HEK293 (cell line): ENCODE data around the gene ARID3B.

Experiments used
- GLIS2 ChIP-seq: fragments of 450-650 bp; formaldehyde crosslinking; IDR thresholded peaks from 2 replicates; pipeline ENCODE4 v1.5.1; 2016; ENCODE audit warnings: missing biosample characterization, missing genetic modification characterization
- HOXD13 ChIP-seq: sonication (generic); formaldehyde crosslinking; IDR thresholded peaks from 2 replicates; pipeline ENCODE4 v1.8.0; 2022; ENCODE audit warnings: missing genetic modification reagents, borderline replicate concordance
- KLF8 ChIP-seq: fragments of 450-650 bp; formaldehyde crosslinking; IDR thresholded peaks from 2 replicates; pipeline ENCODE4 v1.5.1; 2016; ENCODE audit warnings: missing biosample characterization, missing genetic modification characterization
- ZBTB17 ChIP-seq: fragments of 450-650 bp; formaldehyde crosslinking; IDR thresholded peaks from 2 replicates; pipeline ENCODE4 v1.5.1; 2016; ENCODE audit warnings: missing biosample characterization, missing genetic modification characterization
- ZFP41 ChIP-seq: fragments of 450-650 bp; formaldehyde crosslinking; IDR thresholded peaks from 2 replicates; pipeline ENCODE4 v1.5.1; 2016; ENCODE audit warnings: missing biosample characterization, missing genetic modification characterization, borderline replicate concordance
- ZNF132 ChIP-seq: fragments of 450-650 bp; formaldehyde crosslinking; IDR thresholded peaks from 2 replicates; pipeline ENCODE4 v1.5.1; 2017; ENCODE audit warnings: missing biosample characterization, missing genetic modification characterization, borderline replicate concordance
- ZNF133 ChIP-seq: fragments of 450-650 bp; formaldehyde crosslinking; IDR thresholded peaks from 2 replicates; pipeline ENCODE4 v1.5.1; 2016; ENCODE audit warnings: missing biosample characterization, missing genetic modification characterization
- ZNF148 ChIP-seq: fragments of 450-650 bp; formaldehyde crosslinking; IDR thresholded peaks from 2 replicates; pipeline ENCODE4 v1.5.0; 2017; ENCODE audit warnings: missing biosample characterization, missing genetic modification characterization, borderline replicate concordance
- ZNF2 ChIP-seq: fragments of 450-650 bp; formaldehyde crosslinking; IDR thresholded peaks from 2 replicates; pipeline ENCODE4 v1.5.1; 2016; ENCODE audit warnings: missing biosample characterization, missing genetic modification characterization
- ZNF221 ChIP-seq: fragments of 450-650 bp; formaldehyde crosslinking; IDR thresholded peaks from 2 replicates; pipeline ENCODE4 v1.5.1; 2017; ENCODE audit warnings: missing biosample characterization, missing genetic modification characterization, borderline replicate concordance
- ZNF23 ChIP-seq: fragments of 450-650 bp; formaldehyde crosslinking; IDR thresholded peaks from 2 replicates; pipeline ENCODE4 v1.5.1; 2016; ENCODE audit warnings: missing biosample characterization, missing genetic modification characterization, borderline replicate concordance
- ZNF280D ChIP-seq: fragments of 450-650 bp; formaldehyde crosslinking; IDR thresholded peaks from 2 replicates; pipeline ENCODE4 v1.5.1; 2016; ENCODE audit warnings: missing biosample characterization, missing genetic modification characterization
- ZNF366 ChIP-seq: fragments of 450-650 bp; formaldehyde crosslinking; conservative IDR thresholded peaks from 2 replicates; pipeline ENCODE4 v1.5.1; 2016; ENCODE audit warnings: missing biosample characterization, missing genetic modification characterization
- ZNF416 ChIP-seq: fragments of 450-650 bp; formaldehyde crosslinking; IDR thresholded peaks from 2 replicates; pipeline ENCODE4 v1.5.1; 2016; ENCODE audit warnings: missing biosample characterization, missing genetic modification characterization
- ZNF426 ChIP-seq: fragments of 450-650 bp; formaldehyde crosslinking; IDR thresholded peaks from 2 replicates; pipeline ENCODE4 v1.5.1; 2017; ENCODE audit warnings: missing biosample characterization, missing genetic modification characterization, mild to moderate bottlenecking, inconsistent platforms, moderate library complexity
- ZNF501 ChIP-seq: fragments of 450-650 bp; formaldehyde crosslinking; IDR thresholded peaks from 2 replicates; pipeline ENCODE4 v1.5.1; 2016; ENCODE audit warnings: missing biosample characterization, missing genetic modification characterization
- ZNF558 ChIP-seq: fragments of 450-650 bp; formaldehyde crosslinking; IDR thresholded peaks from 2 replicates; pipeline ENCODE4 v1.5.1; 2016; ENCODE audit warnings: missing biosample characterization, missing genetic modification characterization
- ZNF560 ChIP-seq: fragments of 450-650 bp; formaldehyde crosslinking; IDR thresholded peaks from 2 replicates; pipeline ENCODE4 v1.5.1; 2017; ENCODE audit warnings: missing biosample characterization, missing genetic modification characterization, borderline replicate concordance
- ZNF585B ChIP-seq: fragments of 450-650 bp; formaldehyde crosslinking; IDR thresholded peaks from 2 replicates; pipeline ENCODE4 v1.5.1; 2016; ENCODE audit warnings: missing biosample characterization, missing genetic modification characterization
- ZNF610 ChIP-seq: fragments of 450-650 bp; formaldehyde crosslinking; IDR thresholded peaks from 2 replicates; pipeline ENCODE4 v1.5.1; 2016; ENCODE audit warnings: missing biosample characterization, missing genetic modification characterization, borderline replicate concordance
- ZNF830 ChIP-seq: fragments of 450-650 bp; IDR thresholded peaks from 2 replicates; pipeline ENCODE4 v1.5.0; 2018; ENCODE audit warnings: missing biosample characterization, missing genetic modification characterization, low read depth, mild to moderate bottlenecking, moderate library complexity
- ZXDB ChIP-seq: fragments of 450-650 bp; formaldehyde crosslinking; IDR thresholded peaks from 2 replicates; pipeline ENCODE4 v1.5.1; 2016; ENCODE audit warnings: missing biosample characterization, missing genetic modification characterization
- TF ChIP-seq, protein P1 (sequence below): fragments of 450-650 bp; formaldehyde crosslinking; IDR thresholded peaks from 2 replicates; pipeline ENCODE4 v1.5.1; 2017; ENCODE audit warnings: missing biosample characterization, missing genetic modification characterization
- TF ChIP-seq, protein P2 (sequence below): fragments of 450-650 bp; formaldehyde crosslinking; IDR thresholded peaks from 2 replicates; pipeline ENCODE4 v1.5.1; 2017; ENCODE audit warnings: missing biosample characterization, missing genetic modification characterization
- TF ChIP-seq, protein P3 (sequence below): fragments of 450-650 bp; formaldehyde crosslinking; IDR thresholded peaks from 2 replicates; pipeline ENCODE4 v1.5.1; 2016; ENCODE audit warnings: missing biosample characterization, missing genetic modification characterization
- TF ChIP-seq, protein P4 (sequence below): fragments of 450-650 bp; formaldehyde crosslinking; IDR thresholded peaks from 2 replicates; pipeline ENCODE4 v1.5.1; 2017; ENCODE audit warnings: missing biosample characterization, missing genetic modification characterization

The ARID3B gene

GRCh38 chr15:74615508-74616365 lies 74.7 kb downstream of the ARID3B start, which contains the start of gene CLK3 (continued):
- TF ChIP-seq, protein P1, sequence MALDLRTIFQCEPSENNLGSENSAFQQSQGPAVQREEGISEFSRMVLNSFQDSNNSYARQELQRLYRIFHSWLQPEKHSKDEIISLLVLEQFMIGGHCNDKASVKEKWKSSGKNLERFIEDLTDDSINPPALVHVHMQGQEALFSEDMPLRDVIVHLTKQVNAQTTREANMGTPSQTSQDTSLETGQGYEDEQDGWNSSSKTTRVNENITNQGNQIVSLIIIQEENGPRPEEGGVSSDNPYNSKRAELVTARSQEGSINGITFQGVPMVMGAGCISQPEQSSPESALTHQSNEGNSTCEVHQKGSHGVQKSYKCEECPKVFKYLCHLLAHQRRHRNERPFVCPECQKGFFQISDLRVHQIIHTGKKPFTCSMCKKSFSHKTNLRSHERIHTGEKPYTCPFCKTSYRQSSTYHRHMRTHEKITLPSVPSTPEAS (tag by site-specific recombination), result no peak
- TF ChIP-seq ZXDB (no peak), ZNF426 (no peak), ZNF280D (tag by site-specific recombination) (no peak), ZNF585B (tag by site-specific recombination) (no peak), ZNF558 (tag by site-specific recombination) (no peak), ZNF560 (no peak), ZNF221 (tag by site-specific recombination) (peak; percentile 11; the same call in 1 of the 2 replicates), ZNF366 (tag by site-specific recombination) (no peak), ZNF830 (tag by site-specific recombination) (no peak), ZBTB17 (peak; percentile 25; the same call in 1 of the 2 replicates), ZNF132 (tag by site-specific recombination) (no peak), KLF8 (peak; percentile 79; the same call in 1 of the 2 replicates), ZNF416 (tag by site-specific recombination) (no peak), GLIS2 (tag by site-specific recombination) (no peak; the same call in 1 of the 2 replicates), ZNF501 (tag by site-specific recombination) (no peak), HOXD13 (no peak), ZNF2 (tag by site-specific recombination) (no peak), ZNF133 (tag by site-specific recombination) (no peak), ZFP41 (no peak), ZNF23 (tag by site-specific recombination) (no peak), ZNF610 (tag by site-specific recombination) (no peak), ZNF148 (tag by site-specific recombination) (peak; percentile 31; the same call in 1 of the 2 replicates)
- TF ChIP-seq, protein P2, sequence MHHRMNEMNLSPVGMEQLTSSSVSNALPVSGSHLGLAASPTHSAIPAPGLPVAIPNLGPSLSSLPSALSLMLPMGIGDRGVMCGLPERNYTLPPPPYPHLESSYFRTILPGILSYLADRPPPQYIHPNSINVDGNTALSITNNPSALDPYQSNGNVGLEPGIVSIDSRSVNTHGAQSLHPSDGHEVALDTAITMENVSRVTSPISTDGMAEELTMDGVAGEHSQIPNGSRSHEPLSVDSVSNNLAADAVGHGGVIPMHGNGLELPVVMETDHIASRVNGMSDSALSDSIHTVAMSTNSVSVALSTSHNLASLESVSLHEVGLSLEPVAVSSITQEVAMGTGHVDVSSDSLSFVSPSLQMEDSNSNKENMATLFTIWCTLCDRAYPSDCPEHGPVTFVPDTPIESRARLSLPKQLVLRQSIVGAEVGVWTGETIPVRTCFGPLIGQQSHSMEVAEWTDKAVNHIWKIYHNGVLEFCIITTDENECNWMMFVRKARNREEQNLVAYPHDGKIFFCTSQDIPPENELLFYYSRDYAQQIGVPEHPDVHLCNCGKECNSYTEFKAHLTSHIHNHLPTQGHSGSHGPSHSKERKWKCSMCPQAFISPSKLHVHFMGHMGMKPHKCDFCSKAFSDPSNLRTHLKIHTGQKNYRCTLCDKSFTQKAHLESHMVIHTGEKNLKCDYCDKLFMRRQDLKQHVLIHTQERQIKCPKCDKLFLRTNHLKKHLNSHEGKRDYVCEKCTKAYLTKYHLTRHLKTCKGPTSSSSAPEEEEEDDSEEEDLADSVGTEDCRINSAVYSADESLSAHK (tag by site-specific recombination), result no peak
- TF ChIP-seq, protein P3, sequence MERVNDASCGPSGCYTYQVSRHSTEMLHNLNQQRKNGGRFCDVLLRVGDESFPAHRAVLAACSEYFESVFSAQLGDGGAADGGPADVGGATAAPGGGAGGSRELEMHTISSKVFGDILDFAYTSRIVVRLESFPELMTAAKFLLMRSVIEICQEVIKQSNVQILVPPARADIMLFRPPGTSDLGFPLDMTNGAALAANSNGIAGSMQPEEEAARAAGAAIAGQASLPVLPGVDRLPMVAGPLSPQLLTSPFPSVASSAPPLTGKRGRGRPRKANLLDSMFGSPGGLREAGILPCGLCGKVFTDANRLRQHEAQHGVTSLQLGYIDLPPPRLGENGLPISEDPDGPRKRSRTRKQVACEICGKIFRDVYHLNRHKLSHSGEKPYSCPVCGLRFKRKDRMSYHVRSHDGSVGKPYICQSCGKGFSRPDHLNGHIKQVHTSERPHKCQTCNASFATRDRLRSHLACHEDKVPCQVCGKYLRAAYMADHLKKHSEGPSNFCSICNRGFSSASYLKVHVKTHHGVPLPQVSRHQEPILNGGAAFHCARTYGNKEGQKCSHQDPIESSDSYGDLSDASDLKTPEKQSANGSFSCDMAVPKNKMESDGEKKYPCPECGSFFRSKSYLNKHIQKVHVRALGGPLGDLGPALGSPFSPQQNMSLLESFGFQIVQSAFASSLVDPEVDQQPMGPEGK (tag by site-specific recombination), result peak; percentile 41
- TF ChIP-seq, protein P4, sequence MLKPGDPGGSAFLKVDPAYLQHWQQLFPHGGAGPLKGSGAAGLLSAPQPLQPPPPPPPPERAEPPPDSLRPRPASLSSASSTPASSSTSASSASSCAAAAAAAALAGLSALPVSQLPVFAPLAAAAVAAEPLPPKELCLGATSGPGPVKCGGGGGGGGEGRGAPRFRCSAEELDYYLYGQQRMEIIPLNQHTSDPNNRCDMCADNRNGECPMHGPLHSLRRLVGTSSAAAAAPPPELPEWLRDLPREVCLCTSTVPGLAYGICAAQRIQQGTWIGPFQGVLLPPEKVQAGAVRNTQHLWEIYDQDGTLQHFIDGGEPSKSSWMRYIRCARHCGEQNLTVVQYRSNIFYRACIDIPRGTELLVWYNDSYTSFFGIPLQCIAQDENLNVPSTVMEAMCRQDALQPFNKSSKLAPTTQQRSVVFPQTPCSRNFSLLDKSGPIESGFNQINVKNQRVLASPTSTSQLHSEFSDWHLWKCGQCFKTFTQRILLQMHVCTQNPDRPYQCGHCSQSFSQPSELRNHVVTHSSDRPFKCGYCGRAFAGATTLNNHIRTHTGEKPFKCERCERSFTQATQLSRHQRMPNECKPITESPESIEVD (tag by site-specific recombination), result no peak
